Sigmoid colon (tissue), 4 donors: ENCODE measurements around the gene ADORA1.

Source experiments
- CTCF ChIP-seq, 4 experiments: fragments of 450-650 bp in 3 of 4; fragments of 200-600 bp in 1 of 4; IDR thresholded peaks; one replicate each; pipeline ENCODE4 v1.5.1; 2016 to 2019; ENCODE audit warnings: antibody characterized with exemption in 4 of 4, mild to moderate bottlenecking in 3 of 4, moderate library complexity in 2 of 4
- POLR2A ChIP-seq, 2 donors: fragments of 450-650 bp; IDR thresholded peaks; one replicate each; pipeline ENCODE4 v1.6.1; 2016; ENCODE audit warnings: antibody characterized with exemption in 2 of 2, mild to moderate bottlenecking in 2 of 2, moderate library complexity in 2 of 2
- POLR2AphosphoS5 ChIP-seq, 4 donors: sonication (generic); formaldehyde crosslinking; IDR thresholded peaks; one replicate each; pipeline ENCODE4 v1.6.1; 2017; ENCODE audit warnings: antibody characterized with exemption in 4 of 4

DNA sequence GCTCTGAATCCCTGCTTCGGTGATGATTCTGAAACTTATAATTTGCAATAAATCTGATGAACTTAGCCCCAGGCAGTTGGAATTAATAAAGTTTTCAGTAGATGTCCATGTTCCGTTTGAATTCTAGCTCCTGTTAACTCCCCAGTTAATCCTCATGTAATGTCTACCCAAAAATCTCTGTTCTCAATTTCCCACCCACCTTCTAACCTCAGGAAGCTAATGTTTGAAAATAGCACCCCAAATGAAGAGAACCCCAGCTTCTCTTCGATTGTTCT, 45.4 kb upstream of the ADORA1 start:
- TF ChIP-seq CTCF (IDR thresholded peaks at IDR 0.05) (no peak), POLR2AphosphoS5 (IDR thresholded peaks at IDR 0.05) (no peak), POLR2A (IDR thresholded peaks at IDR 0.05) (no peak)
